ENCODE data around the gene ECSIT.
"Not testable (repeated sequence)": the region's sequence is repeated elsewhere in the genome, so short reads cannot be mapped to it uniquely, and the experiment has no call there.

GRCh38 chr19:11468266-11468845, 60.6 kb downstream of the ECSIT start:
- not testable (repeated sequence) for TF ChIP-seq GABPA (IDR thresholded peaks at IDR 0.05; ENCODE audit: low read depth); CTCF (IDR thresholded peaks at IDR 0.05; ENCODE audit: insufficient read depth, low read length); POLR2AphosphoS5 (IDR thresholded peaks at IDR 0.05; ENCODE audit: low read depth)
